T-helper 22 cell (primary cell): ENCODE results near the gene WNK2.

Experiments
- DNase-seq: peaks from one replicate; pipeline ENCODE4 v3.0.0-alpha.2; 2020; ENCODE audit warnings: low read depth

Gene WNK2

GRCh38 chr9:93161786-93162562 is 22.0 kb upstream of the WNK2 start:
- no peak for DNase-seq

GRCh38 chr9:93164085-93164484 is 19.9 kb upstream of the WNK2 start:
- no peak for DNase-seq

- DNase-seq, result no peak
Measured at GRCh38 chr9:93166699-93167098, 17.2 kb upstream of the WNK2 start.

GRCh38 chr9:93167185-93167584 is 16.8 kb upstream of the WNK2 start:
- no peak for DNase-seq

GRCh38 chr9:93167838-93168237 is 16.1 kb upstream of the WNK2 start:
- DNase-seq, result no peak

GRCh38 chr9:93168581-93168980 is 15.4 kb upstream of the WNK2 start:
- DNase-seq, result no peak

GRCh38 chr9:93169444-93169843 is 14.5 kb upstream of the WNK2 start:
- DNase-seq, result no peak

- no peak for DNase-seq
Measured at GRCh38 chr9:93170571-93170970, 13.4 kb upstream of the WNK2 start.

GRCh38 chr9:93171261-93171990 is 12.5 kb upstream of the WNK2 start:
- DNase-seq, result no peak

GRCh38 chr9:93172666-93173364 is 11.1 kb upstream of the WNK2 start:
- DNase-seq, result no peak

- no peak for DNase-seq
Measured at GRCh38 chr9:93173365-93174051, 10.4 kb upstream of the WNK2 start.

- DNase-seq, result no peak
Measured at GRCh38 chr9:93174976-93175375, 9.0 kb upstream of the WNK2 start.

GRCh38 chr9:93177676-93178075 is 6.3 kb upstream of the WNK2 start:
- no peak for DNase-seq

- DNase-seq, result no peak
Measured at GRCh38 chr9:93178851-93179786, 4.8 kb upstream of the WNK2 start.

GRCh38 chr9:93180938-93181337 is 3.0 kb upstream of the WNK2 start:
- DNase-seq, result no peak

- no peak for DNase-seq
Measured at GRCh38 chr9:93181672-93182435, 2.1 kb upstream of the WNK2 start.

- DNase-seq, result no peak
Measured at GRCh38 chr9:93182572-93182971, 1.4 kb upstream of the WNK2 start.

- DNase-seq, result no peak
Measured at GRCh38 chr9:93183131-93183662, 742 bp upstream of the WNK2 start.

- no peak for DNase-seq
Measured at GRCh38 chr9:93184432-93185265, 710 bp downstream of the WNK2 start.
